Loucy (cell line): ENCODE measurements around the gene CDX1.

ENCODE experiments used
- H2AFZ ChIP-seq: fragments of 200-600 bp; sonication (generic); 2 replicates; pipeline ENCODE4 v1.6.0; 2016; ENCODE audit warnings: antibody characterized with exemption, mild to moderate bottlenecking, low read length, moderate library complexity
- H3F3A ChIP-seq: fragments of 200-600 bp; 2 replicates; pipeline ENCODE4 v1.6.0; 2016; ENCODE audit warnings: antibody characterized with exemption, low read depth, mild to moderate bottlenecking
- H3K27me3 ChIP-seq: fragments of 200-600 bp; sonication (generic); 2 replicates; pipeline ENCODE4 v1.6.1; 2014; ENCODE audit warnings: low read length, mild to moderate bottlenecking; ENCODE audit not compliant: insufficient read depth, poor library complexity, severe bottlenecking
- H3K36me3 ChIP-seq: fragments of 200-600 bp; sonication (generic); 2 replicates; pipeline ENCODE4 v1.6.1; 2016; ENCODE audit warnings: low read length; ENCODE audit not compliant: insufficient read depth
- H3K4me1 ChIP-seq: fragments of 200-600 bp; sonication (generic); 2 replicates; pipeline ENCODE4 v1.5.1; 2014; ENCODE audit warnings: low read length, mild to moderate bottlenecking; ENCODE audit not compliant: insufficient read depth, poor library complexity, severe bottlenecking
- H3K4me2 ChIP-seq: fragments of 200-600 bp; sonication (generic); 2 replicates; pipeline ENCODE4 v1.6.0; 2014; ENCODE audit warnings: antibody characterized with exemption, low read length, low read depth, mild to moderate bottlenecking; ENCODE audit not compliant: poor library complexity, severe bottlenecking
- H3K4me3 ChIP-seq: fragments of 200-600 bp; sonication (generic); 2 replicates; pipeline ENCODE4 v1.5.1; 2014; ENCODE audit warnings: low read length, mild to moderate bottlenecking, mixed read lengths; ENCODE audit not compliant: poor library complexity, severe bottlenecking
- H3K79me2 ChIP-seq: fragments of 200-600 bp; sonication (generic); 2 replicates; pipeline ENCODE4 v1.6.1; 2014; ENCODE audit warnings: low read length; ENCODE audit not compliant: insufficient read depth
- H3K9ac ChIP-seq: fragments of 200-600 bp; sonication (generic); 2 replicates; pipeline ENCODE4 v1.6.0; 2014; ENCODE audit warnings: mild to moderate bottlenecking, low read depth, low read length, moderate library complexity; ENCODE audit not compliant: poor library complexity, severe bottlenecking
- H3K9me2 ChIP-seq: fragments of 200-600 bp; sonication (generic); replicated peaks from 2 replicates; pipeline ENCODE4 v1.6.1; 2016; ENCODE audit warnings: low read depth, low read length, mixed read lengths
- H3K9me3 ChIP-seq: fragments of 200-600 bp; sonication (generic); 2 replicates; pipeline ENCODE4 v1.6.1; 2014; ENCODE audit warnings: mild to moderate bottlenecking, antibody characterized with exemption, low read length, low read depth; ENCODE audit not compliant: insufficient read depth
- H4K20me1 ChIP-seq: fragments of 200-600 bp; sonication (generic); 2 replicates; pipeline ENCODE4 v1.6.0; 2014; ENCODE audit warnings: antibody characterized with exemption, low read length, mild to moderate bottlenecking; ENCODE audit not compliant: insufficient read depth, poor library complexity, severe bottlenecking
- EZH2phosphoT487 ChIP-seq: fragments of 200-600 bp; IDR thresholded peaks from 2 replicates; pipeline ENCODE4 v1.6.1; 2018; ENCODE audit warnings: antibody characterized with exemption, mild to moderate bottlenecking, moderate library complexity, borderline replicate concordance
- TF ChIP-seq, protein P1 (sequence below): fragments of 200-600 bp; sonication (generic); conservative IDR thresholded peaks from 2 replicates; pipeline ENCODE4 v1.5.1; 2014; ENCODE audit warnings: mild to moderate bottlenecking, antibody characterized with exemption, low read length

CDX1 gene

DNA sequence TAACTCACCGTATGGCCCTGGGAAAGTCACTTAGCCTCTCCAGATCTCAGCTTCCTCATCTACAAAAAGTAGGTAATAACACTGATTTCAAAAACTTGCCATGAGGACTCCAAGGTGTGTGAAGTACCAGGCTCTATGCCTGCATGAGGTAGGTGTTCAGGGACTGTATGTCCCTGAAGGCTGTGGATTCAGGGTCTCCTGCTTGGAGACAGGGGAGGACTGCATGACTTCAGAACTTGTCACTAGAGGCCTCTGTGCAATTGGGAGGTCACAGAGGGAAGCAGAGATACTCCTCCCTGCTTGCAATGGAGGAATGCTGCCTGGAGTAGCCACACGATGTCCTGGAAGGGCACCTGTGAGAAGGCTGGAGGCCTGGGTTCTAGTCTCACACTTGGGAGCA lies 13.1 kb upstream of the CDX1 start:
- Histone ChIP-seq H3K4me1 (no peaks in the 10 kb centered on the region), H3K9me2 (no peaks in the 10 kb centered on the region), H3K36me3 (no peaks in the 10 kb centered on the region), H3F3A (no peaks in the 10 kb centered on the region), H4K20me1 (no peaks in the 10 kb centered on the region), H2AFZ (no peak overlapping the region), H3K4me2 (no peak overlapping the region), H3K79me2 (no peaks in the 10 kb centered on the region), H3K9me3 (no peaks in the 10 kb centered on the region), H3K9ac (no peak overlapping the region), H3K4me3 (no peak overlapping the region), H3K27me3 (no peaks in the 10 kb centered on the region)
- TF ChIP-seq, protein P1, sequence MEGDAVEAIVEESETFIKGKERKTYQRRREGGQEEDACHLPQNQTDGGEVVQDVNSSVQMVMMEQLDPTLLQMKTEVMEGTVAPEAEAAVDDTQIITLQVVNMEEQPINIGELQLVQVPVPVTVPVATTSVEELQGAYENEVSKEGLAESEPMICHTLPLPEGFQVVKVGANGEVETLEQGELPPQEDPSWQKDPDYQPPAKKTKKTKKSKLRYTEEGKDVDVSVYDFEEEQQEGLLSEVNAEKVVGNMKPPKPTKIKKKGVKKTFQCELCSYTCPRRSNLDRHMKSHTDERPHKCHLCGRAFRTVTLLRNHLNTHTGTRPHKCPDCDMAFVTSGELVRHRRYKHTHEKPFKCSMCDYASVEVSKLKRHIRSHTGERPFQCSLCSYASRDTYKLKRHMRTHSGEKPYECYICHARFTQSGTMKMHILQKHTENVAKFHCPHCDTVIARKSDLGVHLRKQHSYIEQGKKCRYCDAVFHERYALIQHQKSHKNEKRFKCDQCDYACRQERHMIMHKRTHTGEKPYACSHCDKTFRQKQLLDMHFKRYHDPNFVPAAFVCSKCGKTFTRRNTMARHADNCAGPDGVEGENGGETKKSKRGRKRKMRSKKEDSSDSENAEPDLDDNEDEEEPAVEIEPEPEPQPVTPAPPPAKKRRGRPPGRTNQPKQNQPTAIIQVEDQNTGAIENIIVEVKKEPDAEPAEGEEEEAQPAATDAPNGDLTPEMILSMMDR = no peak
- no peak for TF ChIP-seq EZH2phosphoT487

DNA sequence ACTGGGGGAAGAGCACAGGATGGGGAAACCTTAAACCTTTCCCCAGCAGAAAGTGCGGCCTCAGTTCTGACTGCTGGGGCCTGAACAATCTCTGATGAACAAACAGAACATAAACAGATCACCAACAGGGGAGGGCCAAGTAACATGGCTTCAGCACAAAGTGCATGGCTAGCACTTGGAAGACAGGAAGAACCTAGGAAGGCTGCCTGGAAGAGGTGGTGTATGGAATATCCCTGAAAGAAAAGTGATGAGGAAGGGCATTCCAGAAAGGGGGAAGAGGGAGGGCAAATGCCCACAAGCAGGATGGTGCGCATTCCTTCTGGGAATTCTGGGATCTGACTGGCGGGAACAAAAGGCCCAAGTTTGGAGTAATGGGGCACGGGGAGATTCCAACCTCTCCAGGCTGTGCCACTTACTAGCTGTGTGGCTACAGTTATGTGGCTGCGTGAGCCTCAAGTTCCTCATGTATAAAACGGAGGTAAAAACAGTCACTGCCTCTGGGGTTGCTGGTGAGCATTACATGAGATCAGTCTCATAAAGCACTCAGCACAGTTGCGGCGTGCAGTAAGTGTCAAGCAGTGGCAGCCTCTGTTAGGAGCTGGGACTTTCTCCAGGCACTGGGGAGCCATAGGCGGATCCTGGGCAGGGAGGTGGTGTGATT lies 12.5 kb upstream of the CDX1 start:
- no peaks in the 10 kb centered on the region for H3K9me2 ChIP-seq
- H4K20me1 ChIP-seq = no peaks in the 10 kb centered on the region
- H3K4me3 ChIP-seq = no peak overlapping the region
- H3F3A ChIP-seq = no peaks in the 10 kb centered on the region
- H3K4me1 ChIP-seq = no peaks in the 10 kb centered on the region
- H3K9ac ChIP-seq = no peak overlapping the region
- no peaks in the 10 kb centered on the region for H3K79me2 ChIP-seq
- TF ChIP-seq, protein P1 = no peak; the same call in 1 of the 2 replicates
- TF ChIP-seq EZH2phosphoT487 = no peak
- H2AFZ ChIP-seq = no peak overlapping the region
- no peaks in the 10 kb centered on the region for H3K36me3 ChIP-seq
- H3K4me2 ChIP-seq = no peak overlapping the region
- H3K9me3 ChIP-seq = no peaks in the 10 kb centered on the region
- H3K27me3 ChIP-seq = no peaks in the 10 kb centered on the region

DNA sequence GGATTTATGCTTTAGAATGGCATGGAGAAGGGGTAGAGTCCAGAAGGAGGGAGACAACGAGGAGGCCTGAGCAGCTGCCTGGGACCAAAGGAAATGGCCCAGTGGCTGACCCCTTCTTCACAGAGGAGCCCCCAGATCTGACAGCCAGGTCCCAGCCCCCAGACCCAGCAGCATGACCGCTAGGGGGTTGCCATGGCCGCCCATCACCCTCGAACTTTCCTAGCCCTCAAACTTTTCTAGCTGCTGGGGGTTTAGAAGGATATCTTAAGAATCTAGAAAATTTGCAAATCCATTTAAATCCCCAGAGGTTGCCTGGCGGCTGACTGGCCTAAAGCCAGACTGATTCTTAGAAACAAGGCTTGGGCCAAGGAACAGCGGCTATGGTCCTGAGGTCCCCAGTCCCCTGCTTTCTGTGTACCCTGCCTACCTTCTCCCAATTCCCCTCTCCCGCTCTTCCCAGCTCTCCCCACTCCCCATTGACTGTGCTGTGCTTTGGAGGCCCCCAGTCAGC lies 11.9 kb upstream of the CDX1 start:
- no peaks in the 10 kb centered on the region for H3K36me3 ChIP-seq
- no peaks in the 10 kb centered on the region for H3K9me2 ChIP-seq
- no peak for TF ChIP-seq EZH2phosphoT487
- TF ChIP-seq, protein P1 = no peak
- H2AFZ ChIP-seq = no peak overlapping the region
- no peak overlapping the region for H3K4me2 ChIP-seq
- no peak overlapping the region for H3K9ac ChIP-seq
- no peaks in the 10 kb centered on the region for H3F3A ChIP-seq
- H3K4me3 ChIP-seq = no peak overlapping the region
- no peaks in the 10 kb centered on the region for H4K20me1 ChIP-seq
- H3K27me3 ChIP-seq = no peaks in the 10 kb centered on the region
- H3K79me2 ChIP-seq = no peaks in the 10 kb centered on the region
- no peaks in the 10 kb centered on the region for H3K4me1 ChIP-seq
- no peaks in the 10 kb centered on the region for H3K9me3 ChIP-seq
